CD4-positive, alpha-beta T cell treated with Interleukin-17A for 4 hours (primary cell): Measurements from ENCODE around the gene SOX13.
"Not testable (repeated sequence)": the region's sequence is repeated elsewhere in the genome, so short reads cannot be mapped to it uniquely, and the experiment has no call there.

Experiments
- DNase-seq: peaks from one replicate; pipeline ENCODE4 v3.0.0-alpha.2; 2020; ENCODE audit warnings: mixed read lengths

Gene SOX13

DNA sequence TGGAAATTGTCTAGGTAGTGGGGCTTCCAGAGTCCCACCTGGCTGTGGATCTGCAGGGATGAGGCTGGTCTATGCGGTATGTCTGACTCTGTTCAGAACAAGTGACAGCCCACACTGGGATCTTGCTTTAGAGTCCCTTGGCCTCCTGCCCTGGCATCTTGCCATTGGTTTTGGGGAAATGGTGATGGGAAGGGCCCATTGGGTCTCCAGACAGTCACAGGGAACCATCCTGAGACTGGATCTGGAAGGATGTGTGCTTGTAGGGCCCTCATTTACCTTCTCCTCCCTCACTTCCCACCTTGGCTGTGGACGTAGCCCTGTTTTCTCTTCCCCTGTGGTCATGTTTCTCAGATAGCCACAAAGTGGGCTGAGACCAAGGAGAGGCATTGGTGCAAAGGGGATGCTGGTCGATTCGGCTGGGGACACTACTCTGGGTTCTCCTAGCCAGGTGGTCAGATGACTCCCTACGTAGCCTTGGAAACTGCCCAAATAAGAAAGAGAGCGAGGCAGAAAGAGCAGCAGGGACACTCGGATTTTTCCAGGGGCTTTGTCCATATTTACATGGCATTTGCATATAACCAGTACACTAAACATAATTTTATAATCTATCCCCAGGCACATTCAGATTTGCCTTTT is 15.1 kb downstream of the SOX13 start:
- no peak for DNase-seq

DNA sequence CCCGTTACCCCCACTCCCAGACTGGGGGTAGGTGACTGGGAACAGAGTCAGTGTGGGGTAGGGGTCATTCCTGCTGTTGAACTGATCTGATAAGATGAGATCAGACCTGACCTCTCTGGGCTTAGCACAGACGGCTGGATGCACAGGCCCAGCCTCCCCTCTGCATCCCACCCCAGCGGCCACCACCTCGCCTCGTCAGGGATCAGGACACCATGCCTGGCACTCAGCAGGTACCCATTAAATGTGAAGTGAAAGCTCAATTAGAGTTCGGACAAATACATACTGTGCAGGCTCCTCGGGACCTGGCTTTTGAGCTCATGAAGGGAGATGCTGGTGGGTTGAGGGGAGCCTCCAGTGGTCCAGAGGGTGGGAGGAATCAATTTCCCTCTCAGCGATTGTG is 15.7 kb downstream of the SOX13 start:
- DNase-seq: no peak

DNA sequence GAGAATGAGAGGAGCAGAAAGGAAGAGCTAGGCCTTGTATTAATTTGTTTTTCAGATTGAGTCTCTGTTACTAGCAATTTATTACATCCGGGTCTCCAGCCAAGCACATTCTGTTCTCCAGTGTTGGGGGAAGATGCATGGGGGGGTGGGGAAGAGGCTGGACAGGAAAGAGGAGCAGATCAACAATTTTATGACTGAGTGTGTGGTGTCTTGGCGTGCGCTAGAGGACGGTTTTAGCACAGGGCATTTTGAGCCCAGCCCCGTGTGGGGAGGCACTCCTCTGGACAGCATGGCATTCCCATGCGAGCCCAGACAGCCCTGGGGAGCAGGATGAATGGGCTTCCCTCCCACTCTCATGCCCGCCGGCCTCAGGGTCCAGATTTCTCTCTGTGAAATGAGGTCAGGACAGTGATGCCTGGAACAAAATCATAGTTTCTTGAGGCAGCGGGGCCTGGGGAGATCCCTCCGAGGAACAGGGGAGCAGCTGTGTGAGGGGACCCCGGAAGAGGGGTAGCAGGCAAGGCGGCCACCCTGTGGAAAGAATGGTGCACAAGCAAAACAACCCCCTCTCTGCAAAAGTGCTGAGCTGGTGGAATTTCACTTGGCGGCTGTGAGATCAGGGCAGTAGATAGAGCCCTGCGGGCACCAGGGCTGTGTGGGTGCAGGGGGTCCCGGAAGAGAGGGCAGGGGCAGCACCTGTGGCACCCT is 16.3 kb downstream of the SOX13 start:
- no peak for DNase-seq

DNA sequence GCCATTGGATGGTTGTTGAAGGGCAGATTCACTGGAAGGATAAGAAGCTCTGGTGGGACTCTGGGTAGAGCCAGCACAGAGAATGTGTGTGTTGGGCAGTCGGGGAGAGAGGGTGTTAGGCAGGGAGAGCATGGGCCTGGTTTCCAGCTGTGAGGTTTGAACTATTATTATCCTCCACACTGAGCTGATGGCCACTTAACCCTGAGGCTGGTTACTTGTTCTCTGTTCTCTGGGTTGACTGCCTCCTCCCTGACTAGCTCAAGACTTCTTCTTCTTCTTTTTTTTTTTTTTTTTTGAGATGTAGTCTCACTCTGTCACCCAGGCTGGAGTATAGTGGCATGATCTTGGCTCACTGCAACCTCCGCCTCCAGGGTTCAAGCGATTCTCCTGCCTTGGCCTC is 17.2 kb downstream of the SOX13 start:
- not testable (repeated sequence) for DNase-seq

DNA sequence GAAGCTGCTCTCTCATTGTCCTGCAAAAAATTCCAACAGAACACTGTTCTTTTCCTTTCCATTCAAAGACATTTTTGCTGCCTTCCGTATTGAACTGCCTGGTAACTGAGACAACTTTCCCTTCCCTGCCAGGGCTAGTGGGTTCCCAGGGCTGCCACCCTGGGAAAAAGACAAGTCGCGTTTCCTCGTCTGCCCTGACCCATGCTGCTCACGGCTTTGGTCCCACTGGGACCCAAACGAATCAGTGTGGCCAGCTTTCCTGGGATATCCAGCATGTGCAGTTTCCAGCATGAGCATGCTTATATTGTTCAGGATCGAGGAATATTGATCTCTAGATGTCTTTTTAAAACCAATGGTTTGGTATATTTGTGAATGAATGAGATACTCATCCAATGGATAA is 18.2 kb downstream of the SOX13 start:
- no peak for DNase-seq

DNA sequence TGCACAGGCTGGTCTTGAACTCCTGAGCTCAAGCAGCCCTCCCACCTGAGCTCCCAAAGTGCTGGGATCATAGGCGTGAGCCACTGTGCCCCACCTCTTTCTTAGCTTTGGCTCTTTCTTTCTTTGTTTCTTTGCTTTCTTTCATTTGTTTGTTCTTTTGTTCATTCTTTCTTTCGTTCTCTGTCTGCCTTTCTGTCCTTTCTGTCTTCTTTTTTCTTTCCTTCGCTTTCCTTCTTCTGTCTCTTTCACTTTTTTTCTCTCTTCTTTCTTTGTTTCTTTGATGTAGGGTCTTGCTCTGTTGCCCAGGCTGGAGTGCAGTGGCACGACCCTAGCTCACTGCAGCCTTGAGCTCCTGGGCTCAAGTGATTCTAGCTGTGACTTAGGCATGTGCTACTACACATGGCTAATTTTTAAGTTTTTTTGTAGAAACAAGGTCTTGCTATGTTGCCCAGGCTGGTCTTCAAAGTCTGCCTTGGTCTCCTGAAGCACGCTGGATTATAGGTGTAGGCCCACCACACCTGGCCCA is 18.9 kb downstream of the SOX13 start:
- no peak for DNase-seq

DNA sequence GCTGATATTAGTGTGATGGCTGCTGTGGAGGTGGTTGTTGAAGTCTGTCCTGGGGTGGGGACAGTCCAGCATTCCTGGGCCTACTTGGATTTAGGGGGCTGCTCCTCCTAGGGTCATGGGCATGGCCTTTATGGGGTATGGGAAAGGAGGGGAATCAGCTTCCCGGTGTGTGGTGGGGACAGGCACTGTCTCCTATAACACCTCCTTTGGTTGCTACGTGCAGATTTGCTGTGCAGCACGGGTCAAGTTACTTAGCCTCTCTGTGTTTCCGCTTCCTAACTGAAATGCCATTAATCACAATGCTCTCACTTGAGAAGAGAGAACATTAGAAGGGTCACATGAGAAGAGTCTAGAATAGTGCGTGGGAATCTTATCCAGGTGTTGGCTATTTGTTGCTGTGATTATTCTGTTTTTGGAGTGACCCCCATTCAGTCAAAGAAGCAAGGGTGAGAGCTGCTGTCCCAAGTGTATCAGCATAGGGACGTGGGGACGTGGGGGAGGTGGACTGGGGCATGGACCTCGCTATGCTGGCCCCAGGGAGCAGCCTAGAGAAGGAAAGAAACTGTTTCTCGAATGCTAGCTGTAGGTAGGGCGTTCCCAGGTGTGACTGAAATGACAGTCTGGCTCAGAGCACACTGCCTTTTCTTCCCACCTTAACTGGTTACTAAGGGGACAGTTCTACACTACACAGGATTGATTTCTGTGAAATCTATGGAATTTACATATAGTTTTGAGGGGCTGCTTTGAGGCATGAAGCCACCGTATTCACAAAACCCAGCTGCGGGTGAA is 19.9 kb downstream of the SOX13 start:
- DNase-seq: no peak

DNA sequence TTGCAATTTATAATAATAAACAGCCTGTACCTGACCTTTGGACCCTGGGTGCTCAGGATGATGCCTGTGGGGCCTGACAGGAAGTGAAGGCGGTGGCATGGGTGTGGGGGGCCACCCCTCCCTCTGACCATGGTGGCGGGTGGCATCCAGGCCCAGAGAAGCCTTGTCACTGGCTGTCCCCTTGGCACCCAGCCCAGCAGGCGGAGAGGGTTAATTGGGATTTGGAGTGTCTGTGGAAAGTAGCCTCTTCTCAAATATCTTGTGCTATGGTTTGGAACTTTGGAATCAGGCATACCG is 20.5 kb downstream of the SOX13 start:
- DNase-seq: no peak

DNA sequence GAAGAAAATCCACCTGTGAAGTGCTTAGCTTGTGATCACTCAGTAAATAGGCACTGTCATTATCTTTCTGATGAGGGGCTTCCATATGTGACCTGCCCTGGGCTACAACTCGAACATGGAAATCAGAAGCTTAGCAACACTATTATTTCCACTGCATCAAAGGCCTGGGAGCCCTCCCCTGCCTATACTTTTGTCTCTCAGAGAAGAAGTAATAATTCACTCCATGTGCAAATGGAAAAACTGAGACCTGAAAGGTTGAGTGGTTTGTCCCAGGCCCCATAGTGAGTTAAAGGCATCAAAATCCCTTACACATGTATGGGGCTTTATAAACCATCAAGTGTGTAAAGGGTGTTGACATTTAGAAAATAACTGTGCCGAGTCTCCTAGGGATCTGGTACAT is 20.9 kb downstream of the SOX13 start:
- DNase-seq: no peak

DNA sequence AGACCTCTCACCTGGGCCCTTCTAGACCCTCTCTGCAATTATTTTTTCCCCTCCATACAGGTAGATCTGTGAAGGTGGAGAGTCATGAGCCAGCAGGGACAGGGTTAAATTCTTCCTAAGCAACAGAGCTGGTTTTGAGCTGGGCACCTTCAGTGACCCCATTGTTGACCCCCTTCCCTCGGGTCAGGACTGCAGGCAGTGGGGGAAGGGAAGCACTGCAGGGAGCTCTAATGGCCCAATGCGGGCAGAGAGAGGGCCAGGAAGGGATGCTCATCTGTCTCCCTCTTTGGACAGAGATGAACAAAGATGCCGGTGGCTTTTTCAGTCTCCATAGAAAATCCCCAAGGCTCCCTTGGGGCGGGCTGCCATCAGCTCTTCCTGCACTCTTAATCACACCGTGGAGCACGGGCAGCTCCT is 21.4 kb downstream of the SOX13 start:
- no peak for DNase-seq

DNA sequence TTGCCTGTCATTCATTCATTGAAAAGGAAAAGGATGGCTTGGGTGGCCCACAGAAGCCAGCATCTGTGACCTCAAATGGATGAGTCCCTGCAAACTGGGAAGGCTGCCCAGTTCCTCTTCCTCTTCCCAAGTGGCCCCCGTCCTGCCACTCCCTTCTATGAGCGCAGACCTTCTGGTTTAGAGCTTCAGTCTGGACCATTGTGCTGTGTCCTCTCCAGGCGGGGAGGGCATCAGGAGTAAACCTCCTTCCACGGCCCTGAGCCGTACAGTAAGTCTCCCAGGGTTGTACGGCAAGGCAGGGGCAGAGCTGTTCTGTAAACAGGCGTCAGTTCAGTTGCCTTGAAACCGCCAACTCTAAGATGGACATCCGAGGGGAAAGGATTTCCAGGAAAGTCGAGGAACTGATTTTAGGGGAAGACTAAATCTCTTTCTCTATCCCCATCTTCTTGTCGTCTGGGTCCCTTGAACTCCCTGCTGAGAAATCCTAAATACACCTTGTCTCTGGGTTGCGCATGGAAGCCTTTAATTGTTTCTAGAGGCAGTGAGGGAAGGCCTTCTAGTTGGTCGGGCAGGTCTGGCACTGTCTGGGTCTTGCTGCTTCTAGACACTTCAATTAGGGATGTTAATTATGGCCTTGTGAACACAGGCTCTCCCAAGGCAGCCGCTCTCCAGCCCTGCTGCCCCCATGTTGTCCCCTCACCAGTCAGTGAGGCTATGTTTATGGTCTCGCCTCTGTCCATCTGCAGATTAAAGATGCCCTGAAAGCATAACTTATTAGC is 22.1 kb downstream of the SOX13 start:
- no peak for DNase-seq

DNA sequence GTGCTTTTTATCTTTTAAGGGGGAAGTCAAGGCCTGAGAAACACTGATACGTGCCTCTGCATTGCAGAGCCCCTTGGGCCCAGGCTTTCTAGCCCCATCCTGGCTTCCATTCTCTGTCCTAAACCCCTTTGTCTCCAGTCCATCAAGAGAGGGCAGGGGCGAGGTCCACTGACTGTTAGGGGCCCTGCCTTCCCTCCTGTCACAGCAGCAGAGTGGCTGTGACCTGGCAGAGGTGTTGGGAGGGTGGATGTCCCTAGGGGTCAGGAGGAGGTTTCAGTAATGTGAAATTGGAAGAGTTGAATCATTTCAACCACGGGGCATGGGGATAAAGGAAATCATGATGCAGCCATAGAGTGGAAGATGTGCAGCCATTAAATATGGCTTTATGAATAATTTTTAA is 24.0 kb downstream of the SOX13 start:
- DNase-seq: no peak

DNA sequence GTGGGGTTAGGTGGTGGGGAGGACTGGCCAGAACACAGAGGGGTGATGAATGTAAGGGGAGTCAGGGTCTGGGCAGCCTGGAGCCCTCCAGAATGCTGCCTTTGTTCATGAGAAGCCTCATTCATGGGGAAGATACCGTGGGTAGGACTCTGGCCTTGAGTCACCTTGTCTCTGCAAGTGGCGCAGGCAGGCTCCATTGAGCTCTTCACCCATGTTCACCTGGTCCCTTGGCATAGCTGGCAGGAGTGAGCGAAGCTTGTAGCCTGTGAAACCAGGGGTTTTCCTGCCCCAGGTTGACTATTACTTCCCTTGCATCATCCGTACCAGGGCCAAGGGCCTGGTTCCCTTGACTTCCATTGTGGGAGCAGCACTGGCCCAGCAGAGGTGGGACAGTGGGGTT is 25.8 kb downstream of the SOX13 start:
- DNase-seq: no peak

DNA sequence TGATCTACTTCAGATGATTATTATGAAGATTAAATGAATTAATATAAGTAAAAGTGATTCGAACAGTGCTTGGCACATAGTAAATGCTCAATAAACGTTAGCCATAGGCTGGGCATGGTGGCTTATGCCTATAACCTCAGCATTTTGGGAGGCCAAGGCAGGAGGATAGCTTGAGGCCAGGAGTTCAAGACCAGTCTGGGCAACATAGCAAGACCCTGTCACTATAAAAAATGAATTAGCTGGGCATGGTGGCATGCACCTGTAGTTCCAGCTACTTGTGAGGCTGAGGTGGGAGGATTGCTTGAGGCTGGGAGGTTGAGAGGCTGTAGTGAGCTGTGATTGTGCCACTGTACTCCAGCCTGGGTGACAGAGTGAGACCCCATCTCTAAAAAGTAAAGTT is 26.8 kb downstream of the SOX13 start:
- not testable (repeated sequence) for DNase-seq

DNA sequence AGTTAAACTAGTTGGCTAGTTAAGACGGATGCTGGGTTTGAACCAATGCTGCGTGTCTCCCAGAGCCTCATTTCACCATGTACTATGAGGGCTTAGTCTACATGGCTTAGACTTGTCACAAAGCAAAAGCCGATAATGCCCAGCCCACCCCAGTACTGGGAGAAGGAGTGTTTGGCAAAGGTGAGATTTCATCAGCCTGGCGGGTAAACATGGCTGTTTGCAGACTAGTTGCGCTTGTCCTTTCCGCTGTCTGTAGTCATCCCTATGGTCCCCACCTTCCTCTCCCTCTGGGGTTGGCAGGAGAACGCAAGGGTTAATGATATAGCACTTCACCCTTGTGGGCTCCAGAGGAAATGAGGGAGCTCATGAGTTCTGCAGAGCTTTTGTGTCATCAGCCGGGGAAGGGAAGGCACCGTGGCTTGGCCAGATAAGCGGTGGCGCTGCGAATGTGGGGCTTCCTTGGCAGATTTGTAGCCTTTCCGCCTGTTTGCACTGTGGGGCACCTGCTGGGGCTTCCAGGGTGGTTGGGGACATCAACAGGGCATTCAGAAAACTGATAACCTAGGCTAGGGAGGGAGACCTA is 29.2 kb downstream of the SOX13 start:
- DNase-seq: peak; percentile 20

DNA sequence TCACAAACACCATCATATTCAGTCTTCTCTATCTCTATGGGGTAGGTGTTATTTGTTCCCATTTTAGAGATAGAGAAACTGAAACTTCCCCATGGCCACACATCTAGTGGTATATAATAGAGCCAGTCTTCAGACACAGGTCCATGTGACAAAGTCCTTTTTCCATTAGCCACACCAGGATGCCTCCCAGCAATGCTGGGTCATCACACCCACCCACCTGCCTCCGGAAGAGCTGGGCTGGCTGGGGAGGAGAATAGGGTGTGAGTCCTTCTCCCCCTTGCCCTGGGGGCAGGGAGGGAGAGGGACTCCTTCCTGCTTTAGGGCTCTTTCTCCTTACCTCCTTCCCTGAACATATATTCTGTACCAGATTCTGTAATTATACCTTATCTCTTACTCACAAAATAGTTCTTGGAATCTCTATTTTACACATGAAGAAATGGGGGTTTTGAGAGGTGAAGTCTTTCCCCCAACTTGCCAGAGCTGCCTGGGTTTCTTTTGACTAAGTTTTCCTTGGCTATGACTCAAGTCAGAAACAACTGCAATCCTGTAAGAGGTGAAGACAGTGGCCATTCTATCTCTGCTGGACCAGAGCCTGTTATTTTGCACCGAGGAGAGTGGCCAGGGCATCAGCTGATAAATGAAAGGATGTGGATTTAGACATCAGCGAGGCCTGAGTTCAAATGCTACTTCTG is 30.0 kb downstream of the SOX13 start:
- no peak for DNase-seq

DNA sequence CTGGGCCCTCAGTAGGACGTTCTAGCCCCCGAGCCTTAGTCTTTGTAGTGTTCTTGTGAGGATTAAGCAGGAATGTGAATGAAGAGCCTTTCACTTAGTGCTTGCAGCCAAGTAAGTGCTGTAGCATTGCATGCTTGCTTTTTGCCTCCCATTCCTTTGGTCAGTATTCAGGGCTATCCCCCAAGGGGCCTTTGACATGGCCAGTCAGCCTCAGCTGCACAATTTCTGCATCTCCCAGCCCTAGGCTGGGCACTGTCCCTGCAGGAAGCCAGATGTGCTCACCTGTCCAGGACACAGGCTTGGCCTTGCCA is 30.5 kb downstream of the SOX13 start:
- DNase-seq: no peak

DNA sequence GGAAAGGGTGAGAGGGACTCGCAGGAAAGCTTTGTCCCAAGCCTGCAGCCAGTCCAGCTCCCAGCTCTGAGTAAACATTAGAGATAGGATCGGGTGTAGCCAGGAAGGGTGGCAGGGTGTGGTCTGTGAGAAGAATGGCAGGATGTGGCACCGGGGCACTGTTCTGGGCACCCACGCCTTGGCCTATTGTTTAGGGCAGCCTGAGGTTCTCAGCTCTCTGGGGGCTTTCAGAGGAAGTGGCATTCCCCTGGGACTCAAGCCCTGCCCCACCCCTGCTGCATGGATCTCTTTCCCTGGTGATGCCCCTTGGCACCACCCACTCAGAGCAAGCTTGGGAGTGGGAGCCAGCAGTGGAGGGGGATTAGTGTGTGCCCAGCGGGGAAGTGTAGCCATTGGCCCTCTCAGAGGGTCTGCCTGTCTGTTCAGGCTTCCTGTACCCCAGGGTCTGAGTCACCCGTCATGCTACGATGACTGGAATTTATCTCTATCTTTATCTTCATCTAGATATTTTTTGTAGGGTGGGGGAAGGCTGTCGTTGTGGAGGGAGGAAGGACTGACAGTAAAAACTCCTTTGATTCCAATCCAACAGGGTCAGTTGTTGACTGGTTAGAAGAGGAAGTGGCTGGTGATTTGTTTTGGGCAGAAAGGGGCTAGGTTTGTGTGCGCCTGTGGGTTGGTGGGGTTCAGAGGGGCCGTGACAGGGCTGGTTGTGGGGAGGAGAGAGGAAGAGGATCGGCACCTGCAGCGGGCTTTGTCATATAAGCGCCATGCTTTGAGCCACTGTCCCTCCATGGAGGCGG is 31.6 kb downstream of the SOX13 start:
- peak; percentile 50 for DNase-seq

DNA sequence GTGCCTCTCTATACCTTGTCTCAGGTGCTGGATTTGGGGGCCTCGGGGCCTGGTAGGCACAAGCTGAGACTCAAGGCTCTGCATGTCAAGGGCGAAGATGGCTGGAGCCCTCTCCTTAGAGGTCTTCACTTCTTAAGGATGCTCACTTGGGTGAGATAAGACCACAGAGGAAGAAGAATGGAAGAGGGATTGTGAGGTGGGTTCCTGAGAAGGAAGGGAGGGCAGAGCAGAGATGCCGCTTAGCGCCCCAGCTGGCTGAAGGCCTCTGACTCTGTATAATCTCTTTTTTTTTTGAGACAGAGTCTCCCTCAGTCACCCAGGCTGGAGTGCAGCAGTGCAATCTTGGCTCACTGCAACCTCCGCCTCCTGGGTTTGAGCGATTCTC is 32.2 kb downstream of the SOX13 start:
- no peak for DNase-seq

DNA sequence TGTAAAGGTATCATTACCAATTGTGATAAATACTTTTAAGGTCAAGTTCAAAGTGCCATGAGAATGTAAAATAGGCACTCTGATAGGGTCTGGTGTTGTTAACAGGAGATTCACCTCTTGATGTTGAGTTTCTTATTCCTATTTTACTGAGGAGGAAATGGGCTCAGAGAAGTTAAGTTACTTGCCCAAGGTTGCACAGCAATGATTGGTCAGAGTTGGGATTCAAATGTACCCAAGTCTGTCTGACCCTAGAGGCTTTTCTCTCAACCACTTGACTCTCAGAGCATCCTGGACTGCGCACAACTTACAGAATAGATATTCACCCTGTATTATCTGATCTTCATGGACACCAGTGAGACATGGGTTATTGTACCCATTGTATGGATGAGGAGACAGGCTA is 33.9 kb downstream of the SOX13 start:
- no peak for DNase-seq

DNA sequence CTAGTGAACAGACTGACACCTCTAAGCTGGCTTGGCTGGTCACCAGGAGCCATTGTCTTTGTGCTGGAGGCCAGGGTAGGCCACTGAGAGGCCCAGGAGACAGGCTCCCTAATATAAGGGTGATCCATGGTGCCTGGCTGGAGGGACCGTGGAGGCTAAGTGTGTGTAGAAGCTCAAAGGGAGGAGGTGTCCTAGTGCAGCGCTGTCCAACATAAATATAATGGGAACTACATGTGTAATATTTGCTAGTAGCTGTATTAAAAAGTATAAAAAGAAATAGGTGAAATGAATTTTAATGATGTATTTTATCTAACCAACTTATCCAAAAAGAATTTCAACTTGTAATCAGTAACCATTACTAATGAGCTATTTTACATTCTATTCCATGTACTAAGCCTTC is 35.0 kb downstream of the SOX13 start:
- DNase-seq: no peak
